ENCODE results near the gene CTNNA2. TPM values are rescaled to one million over a fixed set of nuclear protein-coding genes. Genes with fewer than 3 reads are reported as not detected.

Gene CTNNA2
- total RNA-seq, 4 donors from 2014 or later = 0.19 TPM; not detected in 3

GRCh38 chr2:79611448-79612016, 98.7 kb downstream of the CTNNA2 start:
- DNase-seq (ENCODE audit: low spot score) = no peak
- no peak for ATAC-seq (ENCODE audit: low FRiP score)
- TF ChIP-seq CTCF (IDR thresholded peaks at IDR 0.05) = no peak

- TF ChIP-seq CTCF (IDR thresholded peaks at IDR 0.05) = no peak
- DNase-seq (ENCODE audit: low spot score) (no peak), ATAC-seq (ENCODE audit: low FRiP score) (no peak)
Measured at GRCh38 chr2:79612999-79613398, 100.1 kb downstream of the CTNNA2 start.

GRCh38 chr2:79619442-79619841, 106.6 kb downstream of the CTNNA2 start:
- ATAC-seq (ENCODE audit: low FRiP score) (no peak), DNase-seq (ENCODE audit: low spot score) (no peak)
- no peak for TF ChIP-seq CTCF (IDR thresholded peaks at IDR 0.05)

- DNase-seq (ENCODE audit: low spot score) = no peak
- TF ChIP-seq CTCF (IDR thresholded peaks at IDR 0.05) = no peak
- ATAC-seq (ENCODE audit: low FRiP score) = no peak
Measured at GRCh38 chr2:79619976-79620375, 107.1 kb downstream of the CTNNA2 start.

- ATAC-seq (ENCODE audit: low FRiP score) = no peak
- no peak for TF ChIP-seq CTCF (IDR thresholded peaks at IDR 0.05)
- no peak for DNase-seq (ENCODE audit: low spot score)
Measured at GRCh38 chr2:79620679-79621078, 107.8 kb downstream of the CTNNA2 start.

- DNase-seq (ENCODE audit: low spot score) (no peak), ATAC-seq (ENCODE audit: low FRiP score) (no peak)
- no peak for TF ChIP-seq CTCF (IDR thresholded peaks at IDR 0.05)
Measured at GRCh38 chr2:79621252-79621651, 108.4 kb downstream of the CTNNA2 start.

- ATAC-seq (ENCODE audit: low FRiP score) (no peak), DNase-seq (ENCODE audit: low spot score) (no peak)
- no peak for TF ChIP-seq CTCF (IDR thresholded peaks at IDR 0.05)
Measured at GRCh38 chr2:79621755-79622154, 108.9 kb downstream of the CTNNA2 start.

Data from omental fat pad (tissue), 4 donors.